A549 (cell line): ENCODE results near the gene SAMD4B. TPM values are rescaled to one million over a fixed set of nuclear protein-coding genes. Genes with fewer than 3 reads are reported as not detected.

Experiments used
- ATAC-seq, 2 experiments: fragments of 200-7000 bp in 1 of 2; fragments of >200 bp in 1 of 2; cut with Nextera tagmentation in 1 of 2; cut with Tn5 transposase in 1 of 2; 3 replicates each; pipeline versions ENCODE4 v1.8.0 to v1.9.1; 2018 to 2020; ENCODE audit warnings: mild to moderate bottlenecking in 1 of 2, moderate library complexity in 1 of 2
- CTCF ChIA-PET: fragments of 300-600 bp; sonication (Branson Sonifier 250); formaldehyde crosslinking; extraction: SDS; loops from one replicate; lab custom pipeline; 2021; ENCODE audit warnings: antibody characterized with exemption, inconsistent platforms; lab: Yijun Ruan, JAX
- POLR2A ChIA-PET: fragments of 350-600 bp; formaldehyde crosslinking; extraction: SDS; loops from one replicate; lab custom pipeline; 2021; ENCODE audit warnings: antibody characterized with exemption, inconsistent platforms; lab: Yijun Ruan, JAX
- DNase-seq, 2 experiments: peaks; one replicate each; pipeline versions ENCODE4 v3.0.0 to v3.0.0-alpha.2; 2011 to 2016; ENCODE audit warnings: low read depth in 1 of 2, low spot score in 1 of 2
- FAIRE-seq: peaks from 2 replicates; lab custom pipeline; 2011; peaks lifted over from hg19 to GRCh38; lab: Jason Lieb, UNC
- H3K27ac ChIP-seq, 2 experiments: fragments of >200 bp; sonication (Bioruptor Twin); formaldehyde crosslinking; 3 replicates each; pipeline ENCODE4 v1.5.1; 2016 to 2017
- H3K4me1 ChIP-seq: fragments of >200 bp; sonication (Bioruptor Twin); formaldehyde crosslinking; 3 replicates; pipeline ENCODE4 v1.6.1; 2016
- H3K4me2 ChIP-seq: fragments of >200 bp; sonication (Bioruptor Twin); formaldehyde crosslinking; 3 replicates; pipeline ENCODE4 v1.6.1; 2016
- H3K4me3 ChIP-seq: fragments of >200 bp; sonication (Bioruptor Twin); formaldehyde crosslinking; 3 replicates; pipeline ENCODE4 v1.5.1; 2016
- H3K9me3 ChIP-seq: fragments of >200 bp; sonication (Bioruptor Twin); formaldehyde crosslinking; 3 replicates; pipeline ENCODE4 v1.6.1; 2016
- BHLHE40 ChIP-seq: IDR thresholded peaks from 2 replicates; pipeline ENCODE4 v1.6.1; 2012; ENCODE audit warnings: low read depth, low read length, inconsistent platforms
- CEBPB ChIP-seq, 2 experiments: fragments of >200 bp in 1 of 2; sonication (Bioruptor Twin) in 1 of 2; formaldehyde crosslinking in 1 of 2; IDR thresholded peaks; 2 replicates each; pipeline ENCODE4 v1.6.1; 2012 to 2016
- EHF ChIP-seq: fragments of 250-450 bp; sonication (Bioruptor Pico); IDR thresholded peaks from 2 replicates; pipeline ENCODE4 v1.5.0; 2020; ENCODE audit warnings: mild to moderate bottlenecking
- FOSL2 ChIP-seq, 2 experiments: fragments of 450-650 bp in 1 of 2; fragments of >200 bp in 1 of 2; sonication (Bioruptor Twin) in 1 of 2; formaldehyde crosslinking; IDR thresholded peaks; 2 replicates each; pipeline versions ENCODE4 v1.5.0 to v1.6.1; 2016 to 2020; ENCODE audit warnings: mild to moderate bottlenecking in 1 of 2, moderate library complexity in 1 of 2
- HDAC2 ChIP-seq: fragments of 200-600 bp; sonication (generic); IDR thresholded peaks from 2 replicates; pipeline ENCODE4 v1.6.1; 2016
- HOXA7 ChIP-seq: fragments of 250-450 bp; sonication (Bioruptor Pico); IDR thresholded peaks from 2 replicates; pipeline ENCODE4 v1.5.0; 2020; ENCODE audit warnings: mild to moderate bottlenecking, moderate library complexity
- HOXB13 ChIP-seq: fragments of 250-450 bp; sonication (Bioruptor Pico); IDR thresholded peaks from 2 replicates; pipeline ENCODE4 v1.5.0; 2020; ENCODE audit warnings: low read depth, mild to moderate bottlenecking, moderate library complexity
- HOXB5 ChIP-seq: fragments of 250-450 bp; sonication (Bioruptor Pico); IDR thresholded peaks from 2 replicates; pipeline ENCODE4 v1.5.0; 2020; ENCODE audit warnings: mild to moderate bottlenecking, moderate library complexity
- JUN ChIP-seq, 2 experiments: fragments of >200 bp; sonication (Bioruptor Twin); formaldehyde crosslinking; IDR thresholded peaks; 2 replicates in 1 of 2; 3 replicates in 1 of 2; pipeline ENCODE4 v1.6.1; 2016 to 2017
- KDM1A ChIP-seq: fragments of 200-600 bp; sonication (generic); IDR thresholded peaks from 2 replicates; pipeline ENCODE4 v1.6.1; 2016; ENCODE audit warnings: low read depth, mild to moderate bottlenecking
- MAFK ChIP-seq: fragments of 450-650 bp; IDR thresholded peaks from 2 replicates; pipeline ENCODE4 v1.6.1; 2014; ENCODE audit not compliant: partially characterized antibody
- MAZ ChIP-seq: fragments of 150-350 bp; IDR thresholded peaks from 2 replicates; pipeline ENCODE4 v1.6.1; 2014; ENCODE audit warnings: antibody characterized with exemption, low read depth, low read length, borderline replicate concordance
- MYC ChIP-seq: IDR thresholded peaks from 2 replicates; pipeline ENCODE4 v1.6.1; 2012; ENCODE audit warnings: mild to moderate bottlenecking, inconsistent platforms, low read length, improper control_type of control experiment, borderline replicate concordance
- NPAS2 ChIP-seq: fragments of 250-450 bp; sonication (Bioruptor Pico); IDR thresholded peaks from 2 replicates; pipeline ENCODE4 v1.8.0; 2022; ENCODE audit warnings: mild to moderate bottlenecking, moderate library complexity, borderline replicate concordance
- NR3C1 ChIP-seq: fragments of >200 bp; sonication (Bioruptor Twin); formaldehyde crosslinking; IDR thresholded peaks from 3 replicates; pipeline ENCODE4 v1.6.1; 2017
- PHF8 ChIP-seq: fragments of 200-600 bp; sonication (generic); IDR thresholded peaks from 2 replicates; pipeline ENCODE4 v1.6.1; 2016; ENCODE audit warnings: low read depth, mild to moderate bottlenecking, antibody characterized with exemption, moderate library complexity, borderline replicate concordance
- POLR2A ChIP-seq: IDR thresholded peaks from 2 replicates; pipeline ENCODE4 v1.6.1; 2012; ENCODE audit warnings: mild to moderate bottlenecking, low read length
- POLR2AphosphoS2 ChIP-seq: conservative IDR thresholded peaks from 2 replicates; pipeline ENCODE4 v1.6.1; 2012; ENCODE audit warnings: low read length, improper control_type of control experiment, inconsistent platforms
- RAD21 ChIP-seq, 2 experiments: fragments of >200 bp in 1 of 2; sonication (Bioruptor Twin) in 1 of 2; formaldehyde crosslinking in 1 of 2; IDR thresholded peaks in 1 of 2; conservative IDR thresholded peaks in 1 of 2; 2 replicates in 1 of 2; 3 replicates in 1 of 2; pipeline ENCODE4 v1.6.1; 2012 to 2018; ENCODE audit warnings: inconsistent platforms in 1 of 2
- RARB ChIP-seq: fragments of 250-450 bp; sonication (Bioruptor Pico); IDR thresholded peaks from 2 replicates; pipeline ENCODE4 v1.8.0; 2021; ENCODE audit warnings: mild to moderate bottlenecking, moderate library complexity
- SREBF2 ChIP-seq: fragments of 450-650 bp; IDR thresholded peaks from 2 replicates; pipeline ENCODE4 v1.6.1; 2014; ENCODE audit warnings: mild to moderate bottlenecking, moderate library complexity
- TFCP2L1 ChIP-seq: fragments of 250-450 bp; sonication (Bioruptor Pico); IDR thresholded peaks from 2 replicates; pipeline ENCODE4 v1.5.0; 2021; ENCODE audit warnings: mild to moderate bottlenecking
- TP53 ChIP-seq: fragments of 250-450 bp; sonication (Bioruptor Pico); IDR thresholded peaks from 2 replicates; pipeline ENCODE4 v1.5.0; 2021; ENCODE audit warnings: mild to moderate bottlenecking, moderate library complexity
- ZNF302 ChIP-seq: fragments of 250-450 bp; sonication (Bioruptor Pico); IDR thresholded peaks from 2 replicates; pipeline ENCODE4 v1.9.0; 2021; ENCODE audit warnings: inconsistent platforms, mild to moderate bottlenecking, moderate library complexity
- WGBS: methylation state at CpG from one replicate; pipeline ENCODE4 v1.1.6; 2017; ENCODE audit errors: missing lambda C conversion rate; 5-methylcytosine and 5-hydroxymethylcytosine counted together
- polyA plus RNA-seq, 4 experiments: library from polyadenylated mRNA; depleted of rRNA in 3 of 4; stranded (reverse); fragments of >200 nt; fragmentation: RNase III in 1 of 4; extraction: RNeasy Plus Mini Kit Qiagen cat#74134 plus additional on column Dnase treatment in 1 of 4; gene quantifications; 2 replicates in 3 of 4; 3 replicates in 1 of 4; pipeline ENCODE4 v1.2.3, GENCODE V29; 2011 to 2017
- TF ChIP-seq, protein P1 (sequence below): IDR thresholded peaks from 2 replicates; pipeline ENCODE4 v1.6.1; 2012
- TF ChIP-seq, protein P2 (sequence below): fragments of >200 bp; sonication (Bioruptor Twin); formaldehyde crosslinking; IDR thresholded peaks from 2 replicates; pipeline ENCODE4 v1.6.1; 2016
- TF ChIP-seq, protein P3 (sequence below): IDR thresholded peaks from 2 replicates; pipeline ENCODE4 v1.6.1; 2012; ENCODE audit warnings: low read depth, borderline replicate concordance
- TF ChIP-seq, protein P4 (sequence below): fragments of >200 bp; sonication (Bioruptor Twin); formaldehyde crosslinking; IDR thresholded peaks from 3 replicates; pipeline ENCODE4 v1.5.1; 2016
- TF ChIP-seq, protein P5 (sequence below): fragments of 250-450 bp; sonication (Bioruptor Pico); IDR thresholded peaks from 2 replicates; pipeline ENCODE4 v1.5.0; 2020; ENCODE audit warnings: low read depth, mild to moderate bottlenecking, moderate library complexity
- TF ChIP-seq, protein P6 (sequence below): fragments of 200-600 bp; sonication (generic); IDR thresholded peaks from 2 replicates; pipeline ENCODE4 v1.6.1; 2016; ENCODE audit warnings: antibody characterized with exemption, mild to moderate bottlenecking, moderate library complexity
- TF ChIP-seq, protein P7 (sequence below): IDR thresholded peaks from 2 replicates; pipeline ENCODE4 v1.6.1; 2012

The SAMD4B gene
- polyA plus RNA-seq, 2 of the 4 experiments (the other 2 are of a cell fraction) = 82.1 to 118 TPM

DNA sequence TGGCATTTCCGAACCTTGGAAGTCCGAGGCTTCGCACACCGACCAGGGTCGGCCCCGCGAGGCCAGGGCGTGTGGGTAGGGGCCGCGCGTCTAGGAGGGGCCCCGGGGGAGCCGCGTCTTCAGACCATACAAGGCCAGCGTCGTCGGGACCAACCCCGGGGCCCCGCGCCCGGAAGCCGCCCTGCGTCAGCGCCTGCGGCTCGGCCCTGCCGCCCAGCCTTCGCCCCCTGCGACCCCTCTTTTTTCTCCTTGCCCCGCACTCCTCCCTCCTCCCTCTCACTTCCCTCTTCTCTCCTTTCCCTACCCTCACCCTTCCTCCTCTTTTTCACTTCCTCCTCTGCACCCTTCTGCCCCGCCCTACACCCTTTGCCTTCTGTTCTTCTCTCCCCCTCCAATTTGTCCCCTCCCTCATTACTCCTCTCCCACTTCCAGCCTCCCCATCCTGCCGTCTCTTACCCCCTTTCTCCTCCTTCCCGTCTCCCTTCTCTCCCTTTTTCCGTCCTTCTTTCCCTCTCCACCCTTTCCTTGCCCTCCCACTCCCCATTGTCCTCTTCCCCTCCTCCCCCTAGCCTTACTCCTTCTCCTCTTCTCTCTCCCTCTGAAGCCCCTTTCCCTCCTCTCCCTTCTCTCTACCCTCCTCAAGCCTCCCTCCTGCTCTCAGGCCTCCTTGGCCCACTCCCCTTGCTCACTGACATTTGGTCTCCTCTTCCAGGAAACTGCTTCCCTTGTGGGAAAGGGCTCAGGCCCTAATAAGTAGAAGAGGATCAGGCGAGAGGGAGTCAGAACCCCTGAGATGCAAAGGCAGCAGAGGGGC is 68.0 kb downstream of the SAMD4B start:
- Histone ChIP-seq H3K4me1 (peaks cover 53% of the 10 kb centered on the region), H3K4me3 (peak overlapping the region; percentile 76), H3K4me2 (peak overlapping the region; percentile 95), H3K27ac (peak overlapping the region; percentile 94 to 99), H3K9me3 (no peaks in the 10 kb centered on the region)
- 5% methylated on average over 35 of the region's 35 CpGs for WGBS
- ChIA-PET CTCF (interaction anchor here (4.4 kb wide), 1 partner anchor 12 kb away, joined by 149 read pairs; no protein-coding TSS in a partner anchor), POLR2A (interaction anchor here (1.2 kb wide), 1 partner anchor 9 kb away, joined by 9 read pairs; no protein-coding TSS in a partner anchor)
- DNase-seq = peak in 1 of 2 experiments; percentile 75
- ATAC-seq = peak in 1 of 2 experiments; percentile 6; a peak in 3 of 6 replicates
- no peak for FAIRE-seq
- no peak; the same call in 1 of the 2 replicates for TF ChIP-seq RARB (CRISPR knock-in tag)
- TF ChIP-seq, protein P1, sequence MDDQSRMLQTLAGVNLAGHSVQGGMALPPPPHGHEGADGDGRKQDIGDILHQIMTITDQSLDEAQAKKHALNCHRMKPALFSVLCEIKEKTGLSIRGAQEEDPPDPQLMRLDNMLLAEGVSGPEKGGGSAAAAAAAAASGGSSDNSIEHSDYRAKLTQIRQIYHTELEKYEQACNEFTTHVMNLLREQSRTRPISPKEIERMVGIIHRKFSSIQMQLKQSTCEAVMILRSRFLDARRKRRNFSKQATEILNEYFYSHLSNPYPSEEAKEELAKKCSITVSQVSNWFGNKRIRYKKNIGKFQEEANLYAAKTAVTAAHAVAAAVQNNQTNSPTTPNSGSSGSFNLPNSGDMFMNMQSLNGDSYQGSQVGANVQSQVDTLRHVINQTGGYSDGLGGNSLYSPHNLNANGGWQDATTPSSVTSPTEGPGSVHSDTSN = 0 out of 2 replicates have a peak, but pooled peaks have one; percentile 32
- peak; percentile 98 for TF ChIP-seq TP53 (CRISPR knock-in tag)
- no peak for TF ChIP-seq KDM1A
- TF ChIP-seq, protein P2, sequence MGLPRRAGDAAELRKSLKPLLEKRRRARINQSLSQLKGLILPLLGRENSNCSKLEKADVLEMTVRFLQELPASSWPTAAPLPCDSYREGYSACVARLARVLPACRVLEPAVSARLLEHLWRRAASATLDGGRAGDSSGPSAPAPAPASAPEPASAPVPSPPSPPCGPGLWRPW = no peak
- peak; percentile 87; the same call in 1 of the 2 replicates for TF ChIP-seq HOXB5 (CRISPR knock-in tag)
- peak; percentile 98 for TF ChIP-seq HOXA7 (CRISPR knock-in tag)
- TF ChIP-seq JUN (IDR thresholded peaks at IDR 0.05) = peak in 1 of 2 experiments; percentile 7; a peak in 1 of 5 replicates
- TF ChIP-seq SREBF2 = no peak
- TF ChIP-seq PHF8 = no peak
- TF ChIP-seq, protein P3, sequence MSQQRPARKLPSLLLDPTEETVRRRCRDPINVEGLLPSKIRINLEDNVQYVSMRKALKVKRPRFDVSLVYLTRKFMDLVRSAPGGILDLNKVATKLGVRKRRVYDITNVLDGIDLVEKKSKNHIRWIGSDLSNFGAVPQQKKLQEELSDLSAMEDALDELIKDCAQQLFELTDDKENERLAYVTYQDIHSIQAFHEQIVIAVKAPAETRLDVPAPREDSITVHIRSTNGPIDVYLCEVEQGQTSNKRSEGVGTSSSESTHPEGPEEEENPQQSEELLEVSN = peak; percentile 67; the same call in 1 of the 2 replicates
- no peak for TF ChIP-seq ZNF302
- no peak for TF ChIP-seq NPAS2 (CRISPR knock-in tag)
- no peak for TF ChIP-seq MAZ
- no peak for TF ChIP-seq CEBPB (IDR thresholded peaks at IDR 0.05)
- TF ChIP-seq POLR2A = peak; percentile 33
- no peak for TF ChIP-seq BHLHE40
- TF ChIP-seq HOXB13 (CRISPR knock-in tag) = peak; percentile 79; the same call in 1 of the 2 replicates
- TF ChIP-seq FOSL2 (IDR thresholded peaks at IDR 0.05) = no peak
- peak; percentile 42 for TF ChIP-seq FOSL2 (CRISPR knock-in tag; IDR thresholded peaks at IDR 0.05)
- TF ChIP-seq, protein P4, sequence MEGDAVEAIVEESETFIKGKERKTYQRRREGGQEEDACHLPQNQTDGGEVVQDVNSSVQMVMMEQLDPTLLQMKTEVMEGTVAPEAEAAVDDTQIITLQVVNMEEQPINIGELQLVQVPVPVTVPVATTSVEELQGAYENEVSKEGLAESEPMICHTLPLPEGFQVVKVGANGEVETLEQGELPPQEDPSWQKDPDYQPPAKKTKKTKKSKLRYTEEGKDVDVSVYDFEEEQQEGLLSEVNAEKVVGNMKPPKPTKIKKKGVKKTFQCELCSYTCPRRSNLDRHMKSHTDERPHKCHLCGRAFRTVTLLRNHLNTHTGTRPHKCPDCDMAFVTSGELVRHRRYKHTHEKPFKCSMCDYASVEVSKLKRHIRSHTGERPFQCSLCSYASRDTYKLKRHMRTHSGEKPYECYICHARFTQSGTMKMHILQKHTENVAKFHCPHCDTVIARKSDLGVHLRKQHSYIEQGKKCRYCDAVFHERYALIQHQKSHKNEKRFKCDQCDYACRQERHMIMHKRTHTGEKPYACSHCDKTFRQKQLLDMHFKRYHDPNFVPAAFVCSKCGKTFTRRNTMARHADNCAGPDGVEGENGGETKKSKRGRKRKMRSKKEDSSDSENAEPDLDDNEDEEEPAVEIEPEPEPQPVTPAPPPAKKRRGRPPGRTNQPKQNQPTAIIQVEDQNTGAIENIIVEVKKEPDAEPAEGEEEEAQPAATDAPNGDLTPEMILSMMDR = no peak
- TF ChIP-seq MAFK = no peak
- TF ChIP-seq, protein P5, sequence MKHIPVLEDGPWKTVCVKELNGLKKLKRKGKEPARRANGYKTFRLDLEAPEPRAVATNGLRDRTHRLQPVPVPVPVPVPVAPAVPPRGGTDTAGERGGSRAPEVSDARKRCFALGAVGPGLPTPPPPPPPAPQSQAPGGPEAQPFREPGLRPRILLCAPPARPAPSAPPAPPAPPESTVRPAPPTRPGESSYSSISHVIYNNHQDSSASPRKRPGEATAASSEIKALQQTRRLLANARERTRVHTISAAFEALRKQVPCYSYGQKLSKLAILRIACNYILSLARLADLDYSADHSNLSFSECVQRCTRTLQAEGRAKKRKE (CRISPR knock-in tag) = peak; percentile 64; the same call in 1 of the 2 replicates
- TF ChIP-seq, protein P6, sequence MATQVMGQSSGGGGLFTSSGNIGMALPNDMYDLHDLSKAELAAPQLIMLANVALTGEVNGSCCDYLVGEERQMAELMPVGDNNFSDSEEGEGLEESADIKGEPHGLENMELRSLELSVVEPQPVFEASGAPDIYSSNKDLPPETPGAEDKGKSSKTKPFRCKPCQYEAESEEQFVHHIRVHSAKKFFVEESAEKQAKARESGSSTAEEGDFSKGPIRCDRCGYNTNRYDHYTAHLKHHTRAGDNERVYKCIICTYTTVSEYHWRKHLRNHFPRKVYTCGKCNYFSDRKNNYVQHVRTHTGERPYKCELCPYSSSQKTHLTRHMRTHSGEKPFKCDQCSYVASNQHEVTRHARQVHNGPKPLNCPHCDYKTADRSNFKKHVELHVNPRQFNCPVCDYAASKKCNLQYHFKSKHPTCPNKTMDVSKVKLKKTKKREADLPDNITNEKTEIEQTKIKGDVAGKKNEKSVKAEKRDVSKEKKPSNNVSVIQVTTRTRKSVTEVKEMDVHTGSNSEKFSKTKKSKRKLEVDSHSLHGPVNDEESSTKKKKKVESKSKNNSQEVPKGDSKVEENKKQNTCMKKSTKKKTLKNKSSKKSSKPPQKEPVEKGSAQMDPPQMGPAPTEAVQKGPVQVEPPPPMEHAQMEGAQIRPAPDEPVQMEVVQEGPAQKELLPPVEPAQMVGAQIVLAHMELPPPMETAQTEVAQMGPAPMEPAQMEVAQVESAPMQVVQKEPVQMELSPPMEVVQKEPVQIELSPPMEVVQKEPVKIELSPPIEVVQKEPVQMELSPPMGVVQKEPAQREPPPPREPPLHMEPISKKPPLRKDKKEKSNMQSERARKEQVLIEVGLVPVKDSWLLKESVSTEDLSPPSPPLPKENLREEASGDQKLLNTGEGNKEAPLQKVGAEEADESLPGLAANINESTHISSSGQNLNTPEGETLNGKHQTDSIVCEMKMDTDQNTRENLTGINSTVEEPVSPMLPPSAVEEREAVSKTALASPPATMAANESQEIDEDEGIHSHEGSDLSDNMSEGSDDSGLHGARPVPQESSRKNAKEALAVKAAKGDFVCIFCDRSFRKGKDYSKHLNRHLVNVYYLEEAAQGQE = peak; percentile 35
- TF ChIP-seq, protein P7, sequence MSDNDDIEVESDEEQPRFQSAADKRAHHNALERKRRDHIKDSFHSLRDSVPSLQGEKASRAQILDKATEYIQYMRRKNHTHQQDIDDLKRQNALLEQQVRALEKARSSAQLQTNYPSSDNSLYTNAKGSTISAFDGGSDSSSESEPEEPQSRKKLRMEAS = peak; percentile 50
- peak; percentile 50; the same call in 1 of the 2 replicates for TF ChIP-seq POLR2AphosphoS2
- no peak for TF ChIP-seq HDAC2
- peak; percentile 88; the same call in 1 of the 2 replicates for TF ChIP-seq EHF (CRISPR knock-in tag)
- no peak; the same call in 1 of the 2 replicates for TF ChIP-seq MYC
- TF ChIP-seq TFCP2L1 (CRISPR knock-in tag) = peak; percentile 99
- TF ChIP-seq RAD21 (conservative IDR thresholded peaks at IDR 0.05 in 1 of 2, IDR thresholded peaks at IDR 0.05 in 1 of 2) = no peak; a peak in 1 of 5 replicates
- TF ChIP-seq NR3C1 = no peak
